ENCODE results near the gene POT1.

POT1 gene

DNA sequence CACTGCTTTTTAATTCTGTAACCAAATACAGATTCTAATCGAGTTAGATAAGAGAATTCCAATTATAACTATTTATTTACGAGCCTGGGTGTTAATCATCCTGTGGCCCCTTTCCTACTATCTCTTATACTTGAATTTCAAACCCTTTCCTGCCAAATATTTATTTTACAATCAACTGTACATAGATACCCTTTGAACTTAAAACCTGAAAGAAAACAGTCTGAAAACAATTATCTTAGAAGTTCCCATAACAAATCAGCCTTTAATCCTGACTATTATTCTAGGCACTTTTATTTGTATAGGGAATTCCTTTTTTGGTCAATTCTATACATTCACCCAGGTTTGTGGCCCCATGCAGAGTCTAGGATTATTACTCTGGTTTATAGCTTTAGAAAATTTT lies 153.5 kb downstream of the POT1 start:
- FAIRE-seq (no peak), DNase-seq (ENCODE audit: insufficient read length, low spot score) (no peak)

DNA sequence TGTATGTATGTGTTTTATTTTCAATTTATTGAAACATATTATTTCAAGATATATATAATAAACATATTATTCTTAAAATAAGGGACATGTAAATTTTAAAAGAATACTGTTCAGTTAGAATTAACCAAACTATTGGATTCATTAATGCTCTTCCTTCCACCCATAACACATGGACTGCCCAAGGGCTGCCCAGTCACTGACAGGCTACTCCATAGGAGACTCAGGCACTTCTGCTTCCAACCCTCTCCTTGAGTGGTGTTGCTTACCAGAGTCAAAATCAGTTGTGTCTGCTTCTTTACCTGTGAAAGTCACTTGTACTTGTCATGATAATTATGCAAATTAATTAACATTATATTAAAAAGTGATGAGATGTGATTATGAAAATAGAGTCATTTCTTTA lies 154.2 kb downstream of the POT1 start:
- DNase-seq (ENCODE audit: insufficient read length, low spot score) (no peak), FAIRE-seq (no peak)

DNA sequence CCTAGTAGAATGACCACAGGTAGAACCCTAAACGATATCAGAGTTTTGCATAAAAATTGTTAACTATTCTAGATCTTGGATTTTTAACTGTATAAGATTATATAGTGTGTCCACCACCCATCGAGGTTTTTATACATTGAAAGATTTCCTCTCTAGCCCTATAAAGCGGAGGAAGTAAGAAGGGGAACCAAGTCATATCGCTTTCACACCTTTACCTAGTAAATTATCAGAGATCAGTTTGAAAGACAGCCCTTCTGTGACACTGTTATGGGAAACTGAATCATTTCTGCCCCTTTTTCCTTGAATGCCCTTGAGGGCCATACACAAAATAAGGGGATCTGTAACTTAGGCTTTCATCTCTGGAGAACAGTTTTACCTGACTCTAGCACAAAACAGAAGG lies 155.7 kb downstream of the POT1 start:
- DNase-seq (ENCODE audit: insufficient read length, low spot score) (no peak), FAIRE-seq (no peak)

DNA sequence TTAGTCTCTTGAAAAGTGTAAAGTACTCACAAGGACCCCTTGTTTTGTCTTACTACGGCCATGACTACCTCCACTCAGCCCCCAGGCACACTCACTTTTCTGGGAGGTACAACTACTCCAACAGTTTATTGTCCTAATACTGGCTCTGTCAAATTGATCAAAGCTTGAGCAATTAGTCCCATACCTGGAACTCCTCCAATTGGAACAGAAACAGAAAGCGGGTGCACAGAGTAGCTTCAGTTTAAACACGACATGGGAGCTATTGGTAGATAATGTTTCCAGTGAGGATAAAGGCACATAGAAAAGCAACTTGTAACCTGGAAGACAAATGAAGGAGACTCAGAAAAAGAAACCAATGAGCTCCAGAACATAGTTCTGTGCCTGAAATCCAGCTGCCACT lies 156.3 kb downstream of the POT1 start:
- DNase-seq (ENCODE audit: insufficient read length, low spot score) (no peak), FAIRE-seq (no peak)

All from GM19239 (cell line).